ENCODE results near the gene TMEM269. TPM values are rescaled to one million over a fixed set of nuclear protein-coding genes. Genes with fewer than 3 reads are reported as not detected.
"Not testable (repeated sequence)": the region's sequence is repeated elsewhere in the genome, so short reads cannot be mapped to it uniquely, and the experiment has no call there.

The TMEM269 gene
- total RNA-seq, 4 donors from 2014 or later, result not detected

GRCh38 chr1:42750041-42750440 lies 34.8 kb upstream of the TMEM269 start:
- Histone ChIP-seq H3K27ac (no peak overlapping the region), H3K36me3 (peaks cover 0 to 55% (median 0%) of the 10 kb centered on the region in 3 donors), H3K4me3 (no peak overlapping the region), H3K27me3 (no peaks in the 10 kb centered on the region), H3K9me3 (no peaks in the 10 kb centered on the region), H3K4me1 (peaks cover 0 to 6% (median 0%) of the 10 kb centered on the region in 4 donors)
- TF ChIP-seq CTCF (IDR thresholded peaks at IDR 0.05) (no peak), POLR2A (IDR thresholded peaks at IDR 0.05) (no peak)
- DNase-seq, result no peak

GRCh38 chr1:42751511-42752070 lies 33.2 kb upstream of the TMEM269 start:
- not testable (repeated sequence) for H3K9me3 ChIP-seq, H3K4me3 ChIP-seq, DNase-seq, H3K4me1 ChIP-seq, H3K27me3 ChIP-seq, H3K27ac ChIP-seq
- H3K36me3 ChIP-seq, result peaks cover 0 to 63% (median 0%) of the 10 kb centered on the region in 3 donors

- no peak for DNase-seq
- no peak overlapping the region for H3K4me3 ChIP-seq
- TF ChIP-seq CTCF (IDR thresholded peaks at IDR 0.05) (no peak), POLR2A (IDR thresholded peaks at IDR 0.05) (no peak)
- H3K4me1 ChIP-seq, result peaks cover 0 to 6% (median 0%) of the 10 kb centered on the region in 4 donors
- no peak overlapping the region for H3K27ac ChIP-seq
- H3K9me3 ChIP-seq, result no peaks in the 10 kb centered on the region
- no peaks in the 10 kb centered on the region for H3K27me3 ChIP-seq
- peaks cover 0 to 62% (median 0%) of the 10 kb centered on the region in 3 donors for H3K36me3 ChIP-seq
Measured at GRCh38 chr1:42752284-42752683, 32.5 kb upstream of the TMEM269 start.

GRCh38 chr1:42753070-42753469 lies 31.7 kb upstream of the TMEM269 start:
- H3K36me3 ChIP-seq, result peaks cover 0 to 69% (median 0%) of the 10 kb centered on the region in 3 donors
- H3K9me3 ChIP-seq, result no peaks in the 10 kb centered on the region
- H3K4me1 ChIP-seq, result peaks cover 0 to 6% (median 0%) of the 10 kb centered on the region in 4 donors
- H3K27ac ChIP-seq, result no peak overlapping the region
- no peak overlapping the region for H3K4me3 ChIP-seq
- no peak for DNase-seq
- TF ChIP-seq CTCF (IDR thresholded peaks at IDR 0.05), result no peak
- TF ChIP-seq POLR2A (IDR thresholded peaks at IDR 0.05), result no peak
- no peaks in the 10 kb centered on the region for H3K27me3 ChIP-seq

GRCh38 chr1:42756956-42757891 lies 27.6 kb upstream of the TMEM269 start:
- no peak overlapping the region for H3K27ac ChIP-seq
- H3K4me3 ChIP-seq, result no peak overlapping the region
- peaks cover 0 to 73% (median 0%) of the 10 kb centered on the region in 3 donors for H3K36me3 ChIP-seq
- no peaks in the 10 kb centered on the region for H3K27me3 ChIP-seq
- H3K4me1 ChIP-seq, result peaks cover 0 to 6% (median 0%) of the 10 kb centered on the region in 4 donors
- no peak for DNase-seq
- no peaks in the 10 kb centered on the region for H3K9me3 ChIP-seq
- peak; percentile 26 to 80 (median 69) for TF ChIP-seq CTCF (IDR thresholded peaks at IDR 0.05)
- no peak for TF ChIP-seq POLR2A (IDR thresholded peaks at IDR 0.05)

GRCh38 chr1:42757892-42758275 lies 26.9 kb upstream of the TMEM269 start:
- H3K27me3 ChIP-seq, result no peaks in the 10 kb centered on the region
- no peak for TF ChIP-seq CTCF (IDR thresholded peaks at IDR 0.05)
- no peak for TF ChIP-seq POLR2A (IDR thresholded peaks at IDR 0.05)
- H3K4me1 ChIP-seq, result peaks cover 0 to 6% (median 0%) of the 10 kb centered on the region in 4 donors
- peaks cover 0 to 70% (median 0%) of the 10 kb centered on the region in 3 donors for H3K36me3 ChIP-seq
- H3K9me3 ChIP-seq, result no peaks in the 10 kb centered on the region
- no peak overlapping the region for H3K4me3 ChIP-seq
- no peak for DNase-seq
- no peak overlapping the region for H3K27ac ChIP-seq

All from Peyer's patch (tissue), 4 donors.